CD14-positive monocyte (primary cell): ENCODE results near the gene TANC2. TPM values are rescaled to one million over a fixed set of nuclear protein-coding genes. Genes with fewer than 3 reads are reported as not detected.

ENCODE experiments used
- DNase-seq, 3 donors: peaks; one replicate each; pipeline ENCODE4 v3.0.0-alpha.2; 2011 to 2022
- H2AFZ ChIP-seq: 2 replicates; pipeline ENCODE4 v1.6.0; 2012; ENCODE audit warnings: mild to moderate bottlenecking, low read depth, low read length, inconsistent platforms; ENCODE audit not compliant: insufficient read depth, poor library complexity, severe bottlenecking
- H3K27ac ChIP-seq, 2 donors: 1 replicate in 1 of 2; 2 replicates in 1 of 2; pipeline ENCODE4 v1.5.1; 2012 to 2013; ENCODE audit warnings: low read length in 2 of 2, control low read depth in 1 of 2, inconsistent platforms in 1 of 2, low read depth in 1 of 2, mild to moderate bottlenecking in 1 of 2
- H3K27me3 ChIP-seq, 2 donors: one replicate each; pipeline versions ENCODE4 v1.6.0 to v1.6.1; 2011 to 2013; ENCODE audit warnings: low read length in 2 of 2; ENCODE audit not compliant: control insufficient read depth in 2 of 2, insufficient read depth in 2 of 2
- H3K36me3 ChIP-seq, 2 donors: replicated peaks in 1 of 2; 1 replicate in 1 of 2; 2 replicates in 1 of 2; pipeline versions ENCODE4 v1.5.1 to v1.6.1; 2012 to 2013; ENCODE audit warnings: low read length in 2 of 2, control low read depth in 1 of 2, inconsistent platforms in 1 of 2, mild to moderate bottlenecking in 1 of 2; ENCODE audit not compliant: insufficient read depth in 2 of 2, control insufficient read depth in 1 of 2
- H3K4me1 ChIP-seq, 2 donors: 1 replicate in 1 of 2; 2 replicates in 1 of 2; pipeline versions ENCODE4 v1.5.1 to v1.6.1; 2012 to 2013; ENCODE audit warnings: low read length in 2 of 2, control low read depth in 1 of 2, inconsistent platforms in 1 of 2, mild to moderate bottlenecking in 1 of 2, moderate library complexity in 1 of 2; ENCODE audit not compliant: insufficient read depth in 2 of 2, control insufficient read depth in 1 of 2
- H3K4me2 ChIP-seq: replicated peaks from 2 replicates; pipeline ENCODE3; 2012; ENCODE audit warnings: low read length, moderate library complexity, mild to moderate bottlenecking; ENCODE audit not compliant: poor library complexity, severe bottlenecking; ENCODE audit errors: extremely low read depth
- H3K4me3 ChIP-seq, 3 experiments: fragments of 200-600 bp in 1 of 3; sonication (generic) in 1 of 3; replicated peaks in 1 of 3; 1 replicate in 2 of 3; 2 replicates in 1 of 3; pipeline ENCODE4 v1.5.1; 2011 to 2013; ENCODE audit warnings: low read length in 3 of 3, mild to moderate bottlenecking in 3 of 3, control low read depth in 2 of 3, low read depth in 2 of 3, inconsistent platforms in 1 of 3, moderate library complexity in 1 of 3
- H3K79me2 ChIP-seq: 2 replicates; pipeline ENCODE4 v1.6.0; 2012; ENCODE audit warnings: mild to moderate bottlenecking, control low read depth, inconsistent platforms, low read length, moderate library complexity; ENCODE audit not compliant: insufficient read depth
- H3K9ac ChIP-seq: 2 replicates; pipeline ENCODE4 v1.6.0; 2017; ENCODE audit warnings: low read length, mild to moderate bottlenecking; ENCODE audit not compliant: insufficient read depth, poor library complexity, severe bottlenecking
- H3K9me3 ChIP-seq, 2 donors: replicated peaks in 1 of 2; 1 replicate in 1 of 2; 2 replicates in 1 of 2; pipeline versions ENCODE4 v1.5.1 to v1.6.1; 2012 to 2013; ENCODE audit warnings: low read length in 2 of 2, control low read depth in 1 of 2; ENCODE audit not compliant: control insufficient read depth in 1 of 2, insufficient read depth in 1 of 2
- H4K20me1 ChIP-seq: 2 replicates; pipeline ENCODE4 v1.6.0; 2012; ENCODE audit warnings: mild to moderate bottlenecking, low read length, control low read depth, moderate library complexity; ENCODE audit not compliant: insufficient read depth
- H3K27ac Mint-ChIP-seq, 7 donors: one replicate each; pipeline ENCODE4 v1.8.0; 2020; ENCODE audit warnings: mild to moderate bottlenecking in 7 of 7, mixed read lengths in 7 of 7, moderate library complexity in 6 of 7, inconsistent platforms in 2 of 7
- H3K27me3 Mint-ChIP-seq, 3 donors: one replicate each; pipeline ENCODE4 v1.8.0; 2021 to 2022; ENCODE audit warnings: low read depth in 3 of 3, mild to moderate bottlenecking in 3 of 3, mixed read lengths in 3 of 3, moderate library complexity in 3 of 3, inconsistent platforms in 1 of 3
- H3K36me3 Mint-ChIP-seq, 2 donors: one replicate each; pipeline ENCODE4 v1.8.0; 2020; ENCODE audit warnings: mixed read lengths in 2 of 2, inconsistent platforms in 1 of 2, mild to moderate bottlenecking in 1 of 2
- H3K4me1 Mint-ChIP-seq: one replicate; pipeline ENCODE4 v1.8.0; 2020; ENCODE audit warnings: mild to moderate bottlenecking, mixed read lengths
- H3K4me3 Mint-ChIP-seq, 2 donors: one replicate each; pipeline ENCODE4 v1.8.0; 2020; ENCODE audit warnings: mild to moderate bottlenecking in 2 of 2, mixed read lengths in 2 of 2, moderate library complexity in 1 of 2
- H3K9me3 Mint-ChIP-seq, 7 donors: one replicate each; pipeline ENCODE4 v1.8.0; 2020 to 2022; ENCODE audit warnings: mixed read lengths in 7 of 7, mild to moderate bottlenecking in 6 of 7, moderate library complexity in 6 of 7, inconsistent platforms in 2 of 7
- WGBS: methylation state at CpG from one replicate; pipeline ENCODE4 v1.1.5; 2013; ENCODE audit warnings: missing lambda C conversion rate; ENCODE audit not compliant: insufficient coverage; 5-methylcytosine and 5-hydroxymethylcytosine counted together
- intact Hi-C, 2 donors: fragments of 100-400 bp; cut with micrococcal nuclease; formaldehyde crosslinking; loops; one replicate each; pipeline versions ENCODE4 v1.15.0 to v1.15.1; 2023
- polyA plus RNA-seq, 3 donors: library from polyadenylated mRNA; depleted of rRNA in 1 of 3; unstranded in 2 of 3; stranded (reverse) in 1 of 3; fragments of 300-500 nt in 2 of 3; fragments of >200 nt in 1 of 3; fragmentation: Illumina TruSeq in 2 of 3; gene quantifications; 1 replicate in 2 of 3; 2 replicates in 1 of 3; pipeline ENCODE4 v1.2.3, GENCODE V29; 2012 to 2021
- TF ChIP-seq, protein P1 (sequence below): fragments of 200-600 bp; IDR thresholded peaks from one replicate; pipeline ENCODE4 v1.8.0; 2022; ENCODE audit warnings: antibody characterized with exemption, mild to moderate bottlenecking

Gene TANC2
- polyA plus RNA-seq, 3 donors: 0.27 to 6.5 (median 0.34) TPM

DNA sequence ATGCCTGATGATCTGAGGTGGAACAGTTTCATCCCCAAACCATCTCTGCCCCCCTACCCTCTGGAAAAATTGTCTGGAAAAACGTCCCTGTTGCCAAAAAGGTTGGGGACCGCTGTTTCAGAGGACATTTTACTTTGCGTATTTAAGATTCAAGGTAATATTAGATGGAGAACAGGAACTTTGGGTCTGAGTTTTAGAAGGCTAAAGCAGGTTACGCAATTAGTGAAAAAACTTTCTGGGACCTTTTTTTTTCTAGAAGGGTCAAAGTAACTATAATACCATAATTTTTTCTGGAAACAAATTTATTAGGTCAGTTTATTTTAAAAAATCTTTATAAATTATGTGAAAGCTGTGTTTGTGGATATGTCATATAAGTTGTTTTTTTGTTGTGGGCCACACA lies 5.8 kb downstream of the TANC2 start:
- WGBS: 60% methylated on average over 3 of the region's 4 CpGs
- DNase-seq: no peak
- Mint-ChIP-seq H3K4me1 (peaks cover 14% of the 10 kb centered on the region), H3K9me3 (peaks cover 2 to 6% (median 3%) of the 10 kb centered on the region in 7 donors), H3K27ac (no peak overlapping the region), H3K4me3 (no peak overlapping the region), H3K36me3 (no peaks in the 10 kb centered on the region), H3K27me3 (peaks cover 0 to 8% (median 4%) of the 10 kb centered on the region in 3 donors)
- Histone ChIP-seq H3K27me3 (peaks cover 0 to 4% of the 10 kb centered on the region in 2 donors), H3K27ac (no peak overlapping the region), H3K9me3 (peaks cover 0 to 2% of the 10 kb centered on the region in 2 donors), H3K4me3 (no peak overlapping the region), H3K4me2 (no peak overlapping the region), H3K79me2 (no peaks in the 10 kb centered on the region), H3K9ac (no peak overlapping the region), H3K36me3 (no peaks in the 10 kb centered on the region), H2AFZ (no peak overlapping the region), H4K20me1 (no peaks in the 10 kb centered on the region), H3K4me1 (peaks cover 17% of the 10 kb centered on the region in 2 donors)
- intact Hi-C loops: no loop called here
- TF ChIP-seq, protein P1, sequence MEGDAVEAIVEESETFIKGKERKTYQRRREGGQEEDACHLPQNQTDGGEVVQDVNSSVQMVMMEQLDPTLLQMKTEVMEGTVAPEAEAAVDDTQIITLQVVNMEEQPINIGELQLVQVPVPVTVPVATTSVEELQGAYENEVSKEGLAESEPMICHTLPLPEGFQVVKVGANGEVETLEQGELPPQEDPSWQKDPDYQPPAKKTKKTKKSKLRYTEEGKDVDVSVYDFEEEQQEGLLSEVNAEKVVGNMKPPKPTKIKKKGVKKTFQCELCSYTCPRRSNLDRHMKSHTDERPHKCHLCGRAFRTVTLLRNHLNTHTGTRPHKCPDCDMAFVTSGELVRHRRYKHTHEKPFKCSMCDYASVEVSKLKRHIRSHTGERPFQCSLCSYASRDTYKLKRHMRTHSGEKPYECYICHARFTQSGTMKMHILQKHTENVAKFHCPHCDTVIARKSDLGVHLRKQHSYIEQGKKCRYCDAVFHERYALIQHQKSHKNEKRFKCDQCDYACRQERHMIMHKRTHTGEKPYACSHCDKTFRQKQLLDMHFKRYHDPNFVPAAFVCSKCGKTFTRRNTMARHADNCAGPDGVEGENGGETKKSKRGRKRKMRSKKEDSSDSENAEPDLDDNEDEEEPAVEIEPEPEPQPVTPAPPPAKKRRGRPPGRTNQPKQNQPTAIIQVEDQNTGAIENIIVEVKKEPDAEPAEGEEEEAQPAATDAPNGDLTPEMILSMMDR: no peak

DNA sequence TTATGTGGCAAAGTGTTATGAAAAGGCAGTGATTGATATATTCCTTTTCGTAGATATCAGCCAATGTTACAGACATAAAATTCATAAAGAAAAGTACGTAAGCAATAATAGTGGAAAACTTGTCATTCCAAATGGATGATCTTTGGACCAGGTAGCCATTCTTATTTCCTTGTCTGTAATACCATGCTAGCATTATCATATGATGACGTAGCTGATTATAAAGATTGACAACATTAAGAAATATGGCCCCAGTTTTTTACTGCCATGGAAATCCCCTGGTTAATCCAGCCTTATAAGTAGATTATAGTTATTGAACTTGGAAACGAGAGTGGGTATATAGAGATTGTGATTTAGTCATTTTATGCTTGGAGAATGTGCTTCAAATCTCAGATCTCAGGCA lies 8.8 kb downstream of the TANC2 start:
- Histone ChIP-seq H3K27me3 (no peaks in the 10 kb centered on the region), H3K9ac (no peak overlapping the region), H3K4me1 (peaks cover 0 to 3% of the 10 kb centered on the region in 2 donors), H3K4me2 (no peak overlapping the region), H3K79me2 (no peaks in the 10 kb centered on the region), H4K20me1 (no peaks in the 10 kb centered on the region), H3K27ac (no peak overlapping the region), H3K36me3 (no peaks in the 10 kb centered on the region), H3K4me3 (no peak overlapping the region), H3K9me3 (peaks cover 0 to 2% of the 10 kb centered on the region in 2 donors), H2AFZ (no peak overlapping the region)
- Mint-ChIP-seq H3K36me3 (no peaks in the 10 kb centered on the region), H3K9me3 (peaks cover 2 to 9% (median 5%) of the 10 kb centered on the region in 7 donors), H3K27me3 (no peaks in the 10 kb centered on the region), H3K4me3 (no peak overlapping the region), H3K4me1 (peaks cover under 1% of the 10 kb centered on the region), H3K27ac (no peak overlapping the region)
- intact Hi-C loops: no loop called here
- WGBS: 83% methylated on average over 1 of the region's 4 CpGs
- TF ChIP-seq, protein P1: no peak
- DNase-seq: no peak
